ENCODE data around the gene CWC27. TPM values are rescaled to one million over a fixed set of nuclear protein-coding genes. Genes with fewer than 3 reads are reported as not detected.

Gene CWC27
- total and polyA plus RNA-seq, 2 of the 13 experiments (the other 11 are each of a cell fraction or from before 2014, with no cell fraction given), result 21.1 to 25.7 TPM

DNA sequence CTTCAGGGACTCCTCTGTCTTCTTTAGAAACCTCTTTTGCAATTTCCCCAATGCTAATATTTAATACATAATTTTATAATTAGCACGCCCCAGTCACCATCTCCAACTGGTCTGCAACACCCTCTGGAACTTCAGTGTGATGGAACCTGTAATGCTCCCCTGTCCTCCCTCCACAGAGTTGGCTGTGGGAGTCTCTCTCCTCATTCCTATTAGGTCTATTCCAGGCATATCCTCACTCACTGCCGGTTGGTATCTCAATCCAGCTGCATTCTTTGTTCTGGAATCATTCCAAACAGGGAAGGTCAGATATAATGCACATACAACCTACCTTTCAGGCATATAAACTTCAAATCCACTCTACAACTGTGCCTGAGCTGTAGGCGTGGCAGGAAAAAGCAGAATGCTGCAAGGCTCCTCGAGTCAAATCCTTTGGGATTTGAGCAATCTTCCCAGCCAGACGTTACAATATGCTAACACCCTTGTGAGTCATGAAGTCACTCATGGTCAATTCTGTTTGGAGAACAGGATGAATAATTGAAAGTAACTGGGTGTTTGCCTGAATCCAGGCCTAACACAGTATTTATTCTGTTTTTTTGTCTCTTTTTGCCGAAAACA is 293.8 kb downstream of the CWC27 start (continued):
- no peak for TF ChIP-seq ONECUT2 (CRISPR knock-in tag; IDR thresholded peaks at IDR 0.05)
- TF ChIP-seq RFX3 (CRISPR knock-in tag; IDR thresholded peaks at IDR 0.05), result no peak
- no peak for TF ChIP-seq ZNF292 (CRISPR knock-in tag; IDR thresholded peaks at IDR 0.05; ENCODE audit: borderline replicate concordance, low read depth)
- TF ChIP-seq ZNF703 (CRISPR knock-in tag; IDR thresholded peaks at IDR 0.05; ENCODE audit: borderline replicate concordance), result no peak
- no peak for TF ChIP-seq HOXA5 (CRISPR knock-in tag; IDR thresholded peaks at IDR 0.05)
- no peak for TF ChIP-seq PAXIP1 (CRISPR knock-in tag; conservative IDR thresholded peaks at IDR 0.05)

- H3K4me3 ChIP-seq (replicated peaks in 1 of 3; ENCODE audit: insufficient read depth in 1 of 3, low read depth in 2 of 3, low read length in 3 of 3), result no peak overlapping the region
- no peak overlapping the region for H2AFZ ChIP-seq (ENCODE audit: low read length)
- ATAC-seq (no peak), DNase-seq (ENCODE audit: low spot score) (no peak), FAIRE-seq (no peak)
- no peaks in the 10 kb centered on the region for H3K79me2 ChIP-seq (ENCODE audit: insufficient read depth, low read length)
- intact Hi-C loops (cut with micrococcal nuclease; ENCODE audit: unreplicated experiment) (no loop called here), in situ Hi-C loops (cut with HindIII; ENCODE audit: extremely low pct_ligation_motif_present, low pct_unique_long_range_greater_than_20kb) (no loop called here)
- WGBS (ENCODE audit: low lambda C conversion rate), result 0% methylated on average over 2 of the region's 2 CpGs
- no peaks in the 10 kb centered on the region for H3K36me3 ChIP-seq (replicated peaks in 1 of 2; ENCODE audit: control insufficient read depth in 1 of 2, insufficient read depth in 2 of 2, low read length in 2 of 2)
- no peaks in the 10 kb centered on the region for H3K4me1 ChIP-seq (ENCODE audit: insufficient read depth, low read length)
- H3K27ac ChIP-seq (ENCODE audit: extremely low read length, insufficient read depth, low read length), result no peak overlapping the region
- H3K9ac ChIP-seq (ENCODE audit: insufficient read depth, low read depth, low read length), result no peak overlapping the region
- BruUV-seq (replicated peaks), result no TSS peak
- peaks cover 2 to 16% of the 10 kb centered on the region in 2 experiments; a peak in 2 of 5 replicates for H3K27me3 ChIP-seq (ENCODE audit: control insufficient read depth in 1 of 2, insufficient read depth in 2 of 2, low read length in 2 of 2)
- POLR2A ChIA-PET, result no interaction called here
- no peak overlapping the region for H3K4me2 ChIP-seq (ENCODE audit: low read depth, low read length)
- no peaks in the 10 kb centered on the region for H4K20me1 ChIP-seq (ENCODE audit: insufficient read depth, low read length)
- CTCF ChIA-PET (ENCODE audit: low intra/inter-chr PET ratio, low total read pairs), result no interaction called here
- no peaks in the 10 kb centered on the region for H3K9me3 ChIP-seq (ENCODE audit: low read length)
- TF ChIP-seq, protein P1, sequence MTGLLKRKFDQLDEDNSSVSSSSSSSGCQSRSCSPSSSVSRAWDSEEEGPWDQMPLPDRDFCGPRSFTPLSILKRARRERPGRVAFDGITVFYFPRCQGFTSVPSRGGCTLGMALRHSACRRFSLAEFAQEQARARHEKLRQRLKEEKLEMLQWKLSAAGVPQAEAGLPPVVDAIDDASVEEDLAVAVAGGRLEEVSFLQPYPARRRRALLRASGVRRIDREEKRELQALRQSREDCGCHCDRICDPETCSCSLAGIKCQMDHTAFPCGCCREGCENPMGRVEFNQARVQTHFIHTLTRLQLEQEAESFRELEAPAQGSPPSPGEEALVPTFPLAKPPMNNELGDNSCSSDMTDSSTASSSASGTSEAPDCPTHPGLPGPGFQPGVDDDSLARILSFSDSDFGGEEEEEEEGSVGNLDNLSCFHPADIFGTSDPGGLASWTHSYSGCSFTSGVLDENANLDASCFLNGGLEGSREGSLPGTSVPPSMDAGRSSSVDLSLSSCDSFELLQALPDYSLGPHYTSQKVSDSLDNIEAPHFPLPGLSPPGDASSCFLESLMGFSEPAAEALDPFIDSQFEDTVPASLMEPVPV (CRISPR knock-in tag; IDR thresholded peaks at IDR 0.05), result no peak
- no peak for TF ChIP-seq ZNF546 (CRISPR knock-in tag; conservative IDR thresholded peaks at IDR 0.05)
- TF ChIP-seq, protein P2, sequence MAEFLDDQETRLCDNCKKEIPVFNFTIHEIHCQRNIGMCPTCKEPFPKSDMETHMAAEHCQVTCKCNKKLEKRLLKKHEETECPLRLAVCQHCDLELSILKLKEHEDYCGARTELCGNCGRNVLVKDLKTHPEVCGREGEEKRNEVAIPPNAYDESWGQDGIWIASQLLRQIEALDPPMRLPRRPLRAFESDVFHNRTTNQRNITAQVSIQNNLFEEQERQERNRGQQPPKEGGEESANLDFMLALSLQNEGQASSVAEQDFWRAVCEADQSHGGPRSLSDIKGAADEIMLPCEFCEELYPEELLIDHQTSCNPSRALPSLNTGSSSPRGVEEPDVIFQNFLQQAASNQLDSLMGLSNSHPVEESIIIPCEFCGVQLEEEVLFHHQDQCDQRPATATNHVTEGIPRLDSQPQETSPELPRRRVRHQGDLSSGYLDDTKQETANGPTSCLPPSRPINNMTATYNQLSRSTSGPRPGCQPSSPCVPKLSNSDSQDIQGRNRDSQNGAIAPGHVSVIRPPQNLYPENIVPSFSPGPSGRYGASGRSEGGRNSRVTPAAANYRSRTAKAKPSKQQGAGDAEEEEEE (CRISPR knock-in tag; IDR thresholded peaks at IDR 0.05; ENCODE audit: borderline replicate concordance), result no peak
- TF ChIP-seq KDM2A (CRISPR knock-in tag; IDR thresholded peaks at IDR 0.05; ENCODE audit: borderline replicate concordance, low read depth), result no peak
These were observed 296.3 kb downstream of the CWC27 start for GRCh38 chr5:65065001-65065511.
